Neuronal stem cell (in vitro differentiated cells): ENCODE data around the gene GABRB2. TPM values are rescaled to one million over a fixed set of nuclear protein-coding genes. Genes with fewer than 3 reads are reported as not detected.

Source experiments
- DNase-seq: peaks from one replicate; pipeline ENCODE4 v3.0.0-alpha.2; 2013; ENCODE audit warnings: low spot score
- H2AFZ ChIP-seq: one replicate; pipeline ENCODE4 v1.6.1; 2013; ENCODE audit warnings: mild to moderate bottlenecking, low read length, inconsistent platforms
- H2AK5ac ChIP-seq: 2 replicates; pipeline ENCODE4 v1.6.1; 2013; ENCODE audit warnings: low read depth, mild to moderate bottlenecking, inconsistent platforms, low read length, moderate library complexity, mixed read lengths
- H2BK120ac ChIP-seq: 2 replicates; pipeline ENCODE4 v1.6.1; 2013; ENCODE audit warnings: low read depth, mild to moderate bottlenecking, inconsistent platforms, low read length, moderate library complexity, mixed read lengths
- H2BK12ac ChIP-seq: one replicate; pipeline ENCODE4 v1.6.1; 2013; ENCODE audit warnings: low read length, inconsistent platforms
- H2BK15ac ChIP-seq: 2 replicates; pipeline ENCODE4 v1.6.1; 2013; ENCODE audit warnings: mild to moderate bottlenecking, low read length, inconsistent platforms, mixed read lengths
- H2BK5ac ChIP-seq: one replicate; pipeline ENCODE4 v1.6.1; 2013; ENCODE audit warnings: inconsistent platforms, mild to moderate bottlenecking, low read length, moderate library complexity
- H3K14ac ChIP-seq: one replicate; pipeline ENCODE4 v1.6.1; 2013; ENCODE audit warnings: low read length, inconsistent platforms
- H3K18ac ChIP-seq: 2 replicates; pipeline ENCODE4 v1.6.1; 2013; ENCODE audit warnings: low read length, inconsistent platforms
- H3K23ac ChIP-seq: 2 replicates; pipeline ENCODE4 v1.6.1; 2013; ENCODE audit warnings: low read depth, mild to moderate bottlenecking, mixed read lengths, low read length, inconsistent platforms; ENCODE audit not compliant: poor library complexity
- H3K27ac ChIP-seq: replicated peaks from 3 replicates; pipeline ENCODE4 v1.5.1; 2013; ENCODE audit warnings: low read length, inconsistent platforms
- H3K27me3 ChIP-seq, 3 experiments: 2 replicates each; pipeline ENCODE4 v1.6.1; 2013; ENCODE audit warnings: low read length in 3 of 3, mild to moderate bottlenecking in 2 of 3, inconsistent platforms in 1 of 3, low read depth in 1 of 3, mixed read lengths in 1 of 3, moderate library complexity in 1 of 3; ENCODE audit not compliant: control insufficient read depth in 3 of 3, insufficient read depth in 3 of 3
- H3K36me3 ChIP-seq, 2 donors: replicated peaks in 1 of 2; 2 replicates each; pipeline ENCODE4 v1.6.1; 2013; ENCODE audit warnings: low read length in 2 of 2; ENCODE audit not compliant: control insufficient read depth in 2 of 2, insufficient read depth in 2 of 2
- H3K4ac ChIP-seq: 2 replicates; pipeline ENCODE4 v1.6.1; 2013; ENCODE audit warnings: inconsistent platforms, mild to moderate bottlenecking, low read length, moderate library complexity
- H3K4me1 ChIP-seq, 2 donors: 1 replicate in 1 of 2; 2 replicates in 1 of 2; pipeline ENCODE4 v1.6.1; 2013; ENCODE audit warnings: low read length in 2 of 2, low read depth in 1 of 2; ENCODE audit not compliant: control insufficient read depth in 2 of 2, insufficient read depth in 1 of 2
- H3K4me2 ChIP-seq: one replicate; pipeline ENCODE4 v1.6.1; 2013; ENCODE audit warnings: mild to moderate bottlenecking, low read length, inconsistent platforms; ENCODE audit not compliant: insufficient read depth, poor library complexity, severe bottlenecking
- H3K4me3 ChIP-seq, 2 donors: 2 replicates each; pipeline ENCODE4 v1.5.1; 2013; ENCODE audit warnings: low read length in 2 of 2, mild to moderate bottlenecking in 2 of 2, inconsistent platforms in 1 of 2, moderate library complexity in 1 of 2
- H3K79me1 ChIP-seq: one replicate; pipeline ENCODE4 v1.6.1; 2013; ENCODE audit warnings: low read depth, mild to moderate bottlenecking, inconsistent platforms, low read length, moderate library complexity
- H3K9ac ChIP-seq: one replicate; pipeline ENCODE4 v1.6.1; 2013; ENCODE audit warnings: mild to moderate bottlenecking, low read depth, low read length, inconsistent platforms; ENCODE audit not compliant: poor library complexity
- H3K9me3 ChIP-seq, 2 donors: replicated peaks in 1 of 2; 2 replicates each; pipeline versions ENCODE3 to v1.6.1; 2013; ENCODE audit warnings: low read length in 2 of 2, mild to moderate bottlenecking in 2 of 2, inconsistent platforms in 1 of 2, low read depth in 1 of 2, mixed read lengths in 1 of 2, moderate library complexity in 1 of 2; ENCODE audit not compliant: control insufficient read depth in 2 of 2, insufficient read depth in 1 of 2
- H4K8ac ChIP-seq: one replicate; pipeline ENCODE4 v1.6.1; 2013; ENCODE audit warnings: low read depth, mild to moderate bottlenecking, inconsistent platforms, low read length, moderate library complexity
- H4K91ac ChIP-seq: one replicate; pipeline ENCODE4 v1.6.1; 2013; ENCODE audit warnings: low read length, low read depth, mild to moderate bottlenecking, inconsistent platforms; ENCODE audit not compliant: poor library complexity
- WGBS, 2 donors: extraction: QIAGEN DNeasy Blood & Tissue Kit; methylation state at CpG; one replicate each; pipeline ENCODE4 v1.1.7; 2013; ENCODE audit warnings: missing lambda C conversion rate in 2 of 2, mixed read lengths in 1 of 2; ENCODE audit not compliant: insufficient read length in 2 of 2, insufficient replicate concordance in 1 of 2; ENCODE audit errors: extremely low coverage in 2 of 2; 5-methylcytosine and 5-hydroxymethylcytosine counted together
- polyA plus RNA-seq, 2 experiments: library from polyadenylated mRNA; stranded (reverse); fragments of 200-250 nt; gene quantifications; one replicate each; pipeline ENCODE4 v1.2.3, GENCODE V29; 2013

GABRB2 gene
- 0.56 TPM for polyA plus RNA-seq (2013, experiment 1 of 2)
- polyA plus RNA-seq (2013, experiment 2 of 2), result 0.46 TPM

GRCh38 chr5:161546470-161547301 lies at the start of gene GABRB2:
GABRB2 (minus strand) TSS chr5:161546725; CDS start chr5:161546643, 82 bp downstream.
- Histone ChIP-seq H3K4me2 (peak within 1 kb of the TSS; percentile 96), H3K9me3 (peaks cover 0 to 2% of the 10 kb centered on the region in 2 donors), H3K9ac (peak within 1 kb of the TSS; percentile 21), H3K4ac (no peak within 1 kb of the TSS), H3K27me3 (peaks cover 5 to 56% (median 40%) of the 10 kb centered on the region in 3 experiments), H3K79me1 (no peaks in the 10 kb centered on the region), H3K36me3 (no peaks in the 10 kb centered on the region), H2BK5ac (no peak within 1 kb of the TSS), H2AFZ (peak within 1 kb of the TSS; percentile 89), H3K4me3 (peak within 1 kb of the TSS in 1 of 2 donors; percentile 82), H3K27ac (no peak within 1 kb of the TSS), H4K8ac (no peak within 1 kb of the TSS), H2BK120ac (no peak within 1 kb of the TSS), H2AK5ac (no peak within 1 kb of the TSS), H2BK15ac (peak within 1 kb of the TSS; percentile 54), H3K23ac (no peak within 1 kb of the TSS), H4K91ac (no peak within 1 kb of the TSS), H3K18ac (peak within 1 kb of the TSS; percentile 89), H3K4me1 (peaks cover 5 to 12% of the 10 kb centered on the region in 2 donors), H3K14ac (peak within 1 kb of the TSS; percentile 71), H2BK12ac (no peak within 1 kb of the TSS)
- WGBS, 2 donors, result no CpG with 5 or more reads among the region's 31 CpGs
- DNase-seq, result peak; percentile 58

GRCh38 chr5:161585798-161586197 lies 39.3 kb upstream of the GABRB2 start:
- Histone ChIP-seq H3K36me3 (no peaks in the 10 kb centered on the region), H3K9me3 (no peaks in the 10 kb centered on the region), H3K18ac (no peak overlapping the region), H2BK12ac (no peak overlapping the region), H3K79me1 (no peaks in the 10 kb centered on the region), H3K27me3 (no peaks in the 10 kb centered on the region), H3K4me2 (no peak overlapping the region), H4K91ac (no peak overlapping the region), H3K9ac (no peak overlapping the region), H3K27ac (no peak overlapping the region), H3K23ac (no peak overlapping the region), H2BK120ac (no peak overlapping the region), H3K4ac (no peak overlapping the region), H3K4me1 (no peaks in the 10 kb centered on the region), H2AFZ (no peak overlapping the region), H4K8ac (no peak overlapping the region), H3K4me3 (no peak overlapping the region), H2AK5ac (no peak overlapping the region), H2BK15ac (no peak overlapping the region), H3K14ac (no peak overlapping the region), H2BK5ac (no peak overlapping the region)
- no peak for DNase-seq
- WGBS, 2 donors, result no CpG with 5 or more reads among the region's 1 CpG

GRCh38 chr5:161580621-161581020 lies 34.1 kb upstream of the GABRB2 start:
- H3K79me1 ChIP-seq, result no peaks in the 10 kb centered on the region
- no peaks in the 10 kb centered on the region for H3K27me3 ChIP-seq
- H3K14ac ChIP-seq, result no peak overlapping the region
- no peak overlapping the region for H3K4me3 ChIP-seq
- no CpG with 5 or more reads among the region's 5 CpGs for WGBS, 2 donors
- no peak for DNase-seq
- H2BK15ac ChIP-seq, result no peak overlapping the region
- H3K4me2 ChIP-seq, result no peak overlapping the region
- no peaks in the 10 kb centered on the region for H3K9me3 ChIP-seq
- H3K23ac ChIP-seq, result no peak overlapping the region
- H2BK12ac ChIP-seq, result no peak overlapping the region
- no peaks in the 10 kb centered on the region for H3K36me3 ChIP-seq
- no peak overlapping the region for H4K91ac ChIP-seq
- no peak overlapping the region for H3K18ac ChIP-seq
- H2BK120ac ChIP-seq, result no peak overlapping the region
- no peak overlapping the region for H2BK5ac ChIP-seq
- H3K9ac ChIP-seq, result no peak overlapping the region
- H3K27ac ChIP-seq, result no peak overlapping the region
- H4K8ac ChIP-seq, result no peak overlapping the region
- H2AFZ ChIP-seq, result no peak overlapping the region
- H3K4me1 ChIP-seq, result no peaks in the 10 kb centered on the region
- no peak overlapping the region for H2AK5ac ChIP-seq
- no peak overlapping the region for H3K4ac ChIP-seq

DNA sequence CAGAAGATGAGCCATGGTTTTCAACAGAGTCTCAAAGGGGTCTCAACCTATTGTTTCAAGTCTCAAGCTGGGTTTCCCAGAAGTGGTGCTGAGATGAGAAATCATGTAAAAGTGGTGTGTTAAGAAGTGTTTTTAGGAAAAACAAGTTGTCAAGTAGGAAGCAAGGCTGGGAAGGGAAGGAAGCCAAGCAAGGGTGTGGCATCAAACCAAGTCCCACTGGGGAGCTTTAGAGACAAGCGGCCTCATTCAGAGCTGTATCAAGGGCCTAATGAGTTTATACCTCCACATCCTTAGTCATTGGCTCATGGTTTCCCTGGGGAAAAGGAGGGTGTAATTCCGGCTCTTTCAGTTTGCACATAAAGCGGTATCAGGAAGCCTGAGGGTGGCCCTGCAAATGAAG lies 26.4 kb upstream of the GABRB2 start:
- Histone ChIP-seq H3K14ac (no peak overlapping the region), H3K4ac (no peak overlapping the region), H2BK15ac (no peak overlapping the region), H3K18ac (no peak overlapping the region), H3K9ac (no peak overlapping the region), H3K4me1 (no peaks in the 10 kb centered on the region), H4K8ac (no peak overlapping the region), H2BK5ac (no peak overlapping the region), H3K79me1 (no peaks in the 10 kb centered on the region), H4K91ac (no peak overlapping the region), H3K4me3 (no peak overlapping the region), H3K27me3 (no peaks in the 10 kb centered on the region), H3K27ac (no peak overlapping the region), H3K36me3 (no peaks in the 10 kb centered on the region), H2AFZ (no peak overlapping the region), H2BK12ac (no peak overlapping the region), H2AK5ac (no peak overlapping the region), H3K23ac (no peak overlapping the region), H3K9me3 (no peaks in the 10 kb centered on the region), H2BK120ac (no peak overlapping the region), H3K4me2 (no peak overlapping the region)
- DNase-seq, result no peak
- no CpG with 5 or more reads among the region's 3 CpGs for WGBS, 2 donors
